HFF-Myc (cell line): ENCODE data around the gene ARHGAP45.
A peak's percentile ranks its signal among the peaks of the same experiment; 100 is the strongest.

Experiments used
- DNase-seq: peaks from one replicate; pipeline ENCODE4 v3.0.0-alpha.2; 2011; ENCODE audit warnings: low read depth; ENCODE audit errors: extremely low read depth
- H3K4me3 ChIP-seq: replicated peaks from 2 replicates; pipeline ENCODE4 v1.5.1; 2011; ENCODE audit warnings: low read depth, mild to moderate bottlenecking, control low read depth, low read length
- CTCF ChIP-seq: IDR thresholded peaks from 2 replicates; pipeline ENCODE4 v1.5.1; 2012; ENCODE audit warnings: mild to moderate bottlenecking, low read depth, low read length, control low read depth; ENCODE audit errors: missing control alignments

Gene ARHGAP45

GRCh38 chr19:1028062-1028926 is 38.7 kb upstream of the ARHGAP45 start:
- TF ChIP-seq CTCF, result no peak
- peak overlapping the region; percentile 99 for H3K4me3 ChIP-seq
- peak; percentile 82 for DNase-seq

GRCh38 chr19:1032264-1032867 is 34.6 kb upstream of the ARHGAP45 start:
- no peak for TF ChIP-seq CTCF
- no peak for DNase-seq
- H3K4me3 ChIP-seq, result no peak overlapping the region

GRCh38 chr19:1035998-1036621 is 30.9 kb upstream of the ARHGAP45 start:
- DNase-seq, result no peak
- H3K4me3 ChIP-seq, result no peak overlapping the region
- no peak for TF ChIP-seq CTCF

- DNase-seq, result no peak
- H3K4me3 ChIP-seq, result no peak overlapping the region
- TF ChIP-seq CTCF, result no peak
These were observed 29.3 kb upstream of the ARHGAP45 start for GRCh38 chr19:1037621-1038064.

GRCh38 chr19:1038978-1039645 is 27.9 kb upstream of the ARHGAP45 start:
- no peak for DNase-seq
- no peak overlapping the region for H3K4me3 ChIP-seq
- no peak for TF ChIP-seq CTCF

GRCh38 chr19:1039646-1040475 is 27.1 kb upstream of the ARHGAP45 start, which contains the start of gene ABCA7:
TSS of gene ABCA7 (plus strand) at chr19:1040107. CDS start at chr19:1041362, 1,255 bp downstream.
- no peak for TF ChIP-seq CTCF
- DNase-seq, result peak; percentile 91
- H3K4me3 ChIP-seq, result peak within 1 kb of the TSS; percentile 50
